Gastrocnemius medialis (tissue), 4 donors: ENCODE measurements around the gene GRID1. TPM values are rescaled to one million over a fixed set of nuclear protein-coding genes. Genes with fewer than 3 reads are reported as not detected.

ENCODE experiments used
- ATAC-seq, 2 donors: fragments of 150-250 bp; one replicate each; pipeline ENCODE4 v1.9.1; 2016
- DNase-seq, 2 donors: peaks; one replicate each; pipeline ENCODE4 v3.0.0-alpha.2; 2019
- H3K27ac ChIP-seq, 4 donors: fragments of 200-600 bp; sonication (generic); 1 replicate in 1 of 4; 2 replicates in 3 of 4; pipeline ENCODE4 v1.5.1; 2016 to 2018; ENCODE audit warnings: mild to moderate bottlenecking in 2 of 4, moderate library complexity in 1 of 4
- H3K27me3 ChIP-seq, 3 donors: fragments of 200-600 bp; sonication (generic) in 2 of 3; 1 replicate in 1 of 3; 2 replicates in 2 of 3; pipeline versions ENCODE4 v1.5.1 to v1.6.0; 2016 to 2019; ENCODE audit warnings: mild to moderate bottlenecking in 1 of 3, moderate library complexity in 1 of 3
- H3K36me3 ChIP-seq, 2 donors: fragments of 200-600 bp; sonication (generic) in 1 of 2; one replicate each; pipeline ENCODE4 v1.5.1; 2017 to 2018
- H3K4me1 ChIP-seq, 2 donors: fragments of 200-600 bp; sonication (generic) in 1 of 2; one replicate each; pipeline ENCODE4 v1.5.1; 2016 to 2017; ENCODE audit warnings: mild to moderate bottlenecking in 2 of 2
- H3K4me3 ChIP-seq, 4 donors: fragments of 200-600 bp; sonication (generic) in 3 of 4; 1 replicate in 1 of 4; 2 replicates in 3 of 4; pipeline ENCODE4 v1.5.1; 2016 to 2019; ENCODE audit warnings: mild to moderate bottlenecking in 2 of 4
- H3K9me3 ChIP-seq, 3 donors: fragments of 200-600 bp; sonication (generic) in 2 of 3; 1 replicate in 1 of 3; 2 replicates in 2 of 3; pipeline ENCODE4 v1.5.1; 2016 to 2019
- CTCF ChIP-seq, 5 experiments: fragments of 450-650 bp in 3 of 5; fragments of 200-600 bp in 2 of 5; sonication (generic) in 2 of 5; IDR thresholded peaks in 4 of 5; conservative IDR thresholded peaks in 1 of 5; 1 replicate in 4 of 5; 2 replicates in 1 of 5; pipeline ENCODE4 v1.5.1; 2016 to 2019; ENCODE audit warnings: antibody characterized with exemption in 5 of 5, mild to moderate bottlenecking in 3 of 5, moderate library complexity in 3 of 5
- POLR2A ChIP-seq, 2 donors: fragments of 450-650 bp; IDR thresholded peaks; one replicate each; pipeline ENCODE4 v1.6.1; 2017; ENCODE audit warnings: antibody characterized with exemption in 2 of 2, mild to moderate bottlenecking in 2 of 2, moderate library complexity in 2 of 2
- in situ Hi-C, 4 donors: fragments of 200-750 bp; cut with MboI; loops; one replicate each; pipeline versions ENCODE4 v1.15.0 to v1.8.0; 2017; ENCODE audit warnings: low sequenced_read_pairs in 4 of 4
- intact Hi-C: fragments of 100-400 bp; cut with DNase I; formaldehyde crosslinking; loops from one replicate; pipeline ENCODE4 v1.15.1; 2023; ENCODE audit warnings: low total_unique reads
- total RNA-seq, 4 donors: library from RNA; depleted of rRNA; stranded (reverse); fragments of >200 nt; gene quantifications; one replicate each; pipeline versions ENCODE4 v1.1.0 to v1.2.3, GENCODE V29; 2016

Gene GRID1
- total RNA-seq, 4 donors from 2014 or later: 0.17 to 1.4 (median 0.79) TPM

- no peaks in the 10 kb centered on the region for H3K4me1 ChIP-seq
- intact Hi-C loops (no loop called here), in situ Hi-C loops (loop anchor here in 1 of 4 donors (25.0 kb wide), 1 partner anchor 368 kb away; no protein-coding TSS in a partner anchor)
- no peaks in the 10 kb centered on the region for H3K9me3 ChIP-seq
- TF ChIP-seq POLR2A (IDR thresholded peaks at IDR 0.05) (no peak), CTCF (IDR thresholded peaks at IDR 0.05 in 4 of 5, conservative IDR thresholded peaks at IDR 0.05 in 1 of 5) (no peak)
- H3K27ac ChIP-seq: no peak overlapping the region
- DNase-seq: no peak
- H3K4me3 ChIP-seq: no peak overlapping the region
- peaks cover 0 to 2% (median 0%) of the 10 kb centered on the region in 3 donors for H3K27me3 ChIP-seq
- no peaks in the 10 kb centered on the region for H3K36me3 ChIP-seq
- no peak for ATAC-seq
Observed at GRCh38 chr10:86354761-86355540, 11.6 kb downstream of the GRID1 start.

GRCh38 chr10:86353506-86354485 lies 12.8 kb downstream of the GRID1 start:
- no peak for TF ChIP-seq CTCF (IDR thresholded peaks at IDR 0.05 in 4 of 5, conservative IDR thresholded peaks at IDR 0.05 in 1 of 5)
- TF ChIP-seq POLR2A (IDR thresholded peaks at IDR 0.05): no peak
- in situ Hi-C loops: loop anchor here in 1 of 4 donors (25.0 kb wide), 1 partner anchor 366 kb away; no protein-coding TSS in a partner anchor
- Histone ChIP-seq H3K27me3 (peaks cover 0 to 2% (median 0%) of the 10 kb centered on the region in 3 donors), H3K9me3 (no peaks in the 10 kb centered on the region), H3K4me1 (no peaks in the 10 kb centered on the region), H3K36me3 (no peaks in the 10 kb centered on the region), H3K4me3 (no peak overlapping the region), H3K27ac (no peak overlapping the region)
- intact Hi-C loops: no loop called here
- DNase-seq (no peak), ATAC-seq (no peak)

- in situ Hi-C loops: loop anchor here in 1 of 4 donors (25.0 kb wide), 1 partner anchor 364 kb away; no protein-coding TSS in a partner anchor
- DNase-seq (no peak), ATAC-seq (no peak)
- H3K27me3 ChIP-seq: peaks cover 0 to 2% (median 0%) of the 10 kb centered on the region in 3 donors
- H3K27ac ChIP-seq: no peak overlapping the region
- H3K36me3 ChIP-seq: no peaks in the 10 kb centered on the region
- no peaks in the 10 kb centered on the region for H3K9me3 ChIP-seq
- TF ChIP-seq POLR2A (IDR thresholded peaks at IDR 0.05) (no peak), CTCF (IDR thresholded peaks at IDR 0.05 in 4 of 5, conservative IDR thresholded peaks at IDR 0.05 in 1 of 5) (no peak)
- intact Hi-C loops: no loop called here
- H3K4me3 ChIP-seq: no peak overlapping the region
- H3K4me1 ChIP-seq: no peaks in the 10 kb centered on the region
Observed at GRCh38 chr10:86350897-86351296, 15.7 kb downstream of the GRID1 start.

DNA sequence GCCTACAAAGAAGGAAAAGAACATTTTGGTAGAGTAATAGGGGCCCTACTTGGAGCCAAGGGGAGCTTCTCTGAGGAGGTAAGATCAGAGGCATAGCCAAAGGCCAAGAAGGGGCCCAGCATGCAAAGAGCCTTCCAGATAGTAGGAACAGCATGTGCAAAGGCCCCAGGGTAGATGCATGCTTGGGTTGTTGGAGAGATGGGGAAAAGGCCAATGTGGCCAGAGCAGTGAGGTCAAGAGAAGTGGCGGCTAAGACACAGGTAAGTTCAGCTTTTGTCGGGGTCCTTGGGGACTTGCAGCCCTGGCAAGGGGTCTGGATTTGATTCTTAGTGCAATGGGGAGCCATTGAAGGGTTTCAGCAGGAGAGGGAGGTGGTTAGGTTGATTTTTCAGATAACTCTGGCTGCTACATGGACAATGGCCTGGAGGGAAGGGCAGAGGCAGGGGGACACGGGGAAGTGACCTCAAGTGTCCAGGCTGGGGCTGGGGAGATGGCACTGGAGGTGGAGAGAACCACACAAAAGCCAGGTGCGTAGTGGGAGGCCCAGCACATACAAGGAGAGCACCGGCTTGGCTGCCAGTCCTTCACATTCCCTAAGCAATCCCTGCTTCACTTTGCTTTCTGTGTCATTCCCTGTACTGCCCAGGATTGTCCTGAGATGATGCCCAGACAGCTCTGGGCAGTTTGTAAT lies 16.5 kb downstream of the GRID1 start:
- ATAC-seq (no peak), DNase-seq (no peak)
- Histone ChIP-seq H3K27me3 (peaks cover 0 to 2% (median 0%) of the 10 kb centered on the region in 3 donors), H3K36me3 (no peaks in the 10 kb centered on the region), H3K9me3 (no peaks in the 10 kb centered on the region), H3K4me1 (no peaks in the 10 kb centered on the region), H3K4me3 (no peak overlapping the region), H3K27ac (no peak overlapping the region)
- in situ Hi-C loops (loop anchor here in 1 of 4 donors (25.0 kb wide), 1 partner anchor 363 kb away; no protein-coding TSS in a partner anchor), intact Hi-C loops (no loop called here)
- TF ChIP-seq CTCF (IDR thresholded peaks at IDR 0.05 in 4 of 5, conservative IDR thresholded peaks at IDR 0.05 in 1 of 5): no peak
